ENCODE data around the gene NAAA. TPM values are rescaled to one million over a fixed set of nuclear protein-coding genes. Genes with fewer than 3 reads are reported as not detected.

NAAA gene
- total RNA-seq, 1 experiment from 2014 or later: 17.0 TPM

GRCh38 chr4:75898536-75898935 lies 42.3 kb downstream of the NAAA start:
- CTCF ChIA-PET: interaction anchor here (1.4 kb wide), 1 partner anchor 14 kb away, joined by 3 read pairs; no protein-coding TSS in a partner anchor
- DNase-seq (ENCODE audit: low read depth, low spot score): no peak

More at GRCh38 chr4:75898536-75898935, 42.3 kb downstream of the NAAA start:
- H3K4me1 ChIP-seq (ENCODE audit: control insufficient read depth in 1 of 2, insufficient read depth in 2 of 2, low read length in 2 of 2): no peaks in the 10 kb centered on the region
- H3K9me2 ChIP-seq (ENCODE audit: insufficient read depth): no peaks in the 10 kb centered on the region
- TF ChIP-seq EGR1 (IDR thresholded peaks at IDR 0.05; ENCODE audit: low read depth) (no peak), CTCF (IDR thresholded peaks at IDR 0.05 in 2 of 3, conservative IDR thresholded peaks at IDR 0.05 in 1 of 3; ENCODE audit: borderline replicate concordance in 1 of 3, insufficient read depth in 1 of 3, low read depth in 2 of 3, low read length in 2 of 3) (no peak), ELF1 (IDR thresholded peaks at IDR 0.05; ENCODE audit: borderline replicate concordance, low read depth) (no peak), JUND (IDR thresholded peaks at IDR 0.05) (no peak), RAD21 (IDR thresholded peaks at IDR 0.05; ENCODE audit: low read depth) (no peak), FOSL1 (IDR thresholded peaks at IDR 0.05; ENCODE audit: low read depth) (no peak), ZFX (IDR thresholded peaks at IDR 0.05) (no peak), ZNF274 (IDR thresholded peaks at IDR 0.05; ENCODE audit: low read depth, low read length) (no peak), EZH2phosphoT487 (IDR thresholded peaks at IDR 0.05; ENCODE audit: borderline replicate concordance) (no peak), REST (IDR thresholded peaks at IDR 0.05; ENCODE audit: low read depth) (no peak), SIN3A (IDR thresholded peaks at IDR 0.05; ENCODE audit: low read depth) (no peak), POLR2AphosphoS5 (IDR thresholded peaks at IDR 0.05; ENCODE audit: low read depth, low read length) (no peak), YY1 (IDR thresholded peaks at IDR 0.05; ENCODE audit: extremely low read depth, insufficient replicate concordance, low read depth, low read length) (no peak), CEBPB (IDR thresholded peaks at IDR 0.05; ENCODE audit: low read depth) (no peak), TCF7L2 (IDR thresholded peaks at IDR 0.05; ENCODE audit: borderline replicate concordance, extremely low read depth, insufficient read depth, insufficient read length) (no peak), POLR2A (IDR thresholded peaks at IDR 0.05; ENCODE audit: borderline replicate concordance, extremely low read depth, insufficient read depth, insufficient read length) (no peak), ATF3 (IDR thresholded peaks at IDR 0.05) (no peak), MAX (IDR thresholded peaks at IDR 0.05) (no peak), CBX3 (IDR thresholded peaks at IDR 0.05; ENCODE audit: low read depth) (no peak), SP1 (IDR thresholded peaks at IDR 0.05; ENCODE audit: low read depth) (no peak)
- H3K4me2 ChIP-seq (ENCODE audit: low read length): no peak overlapping the region
- H3K27me3 ChIP-seq (ENCODE audit: insufficient read depth, low read length): no peaks in the 10 kb centered on the region
- H3K36me3 ChIP-seq (ENCODE audit: control insufficient read depth in 1 of 2, insufficient read depth in 2 of 2, low read length in 2 of 2): no peaks in the 10 kb centered on the region
- no peak overlapping the region for H3K27ac ChIP-seq (ENCODE audit: low read depth, low read length)
- H3K4me3 ChIP-seq (replicated peaks in 1 of 2; ENCODE audit: low read depth in 1 of 2, low read length in 2 of 2): no peak overlapping the region
- H3K9me3 ChIP-seq (ENCODE audit: control insufficient read depth in 1 of 2, insufficient read depth in 1 of 2, low read depth in 1 of 2, low read length in 2 of 2): no peaks in the 10 kb centered on the region
- H3K79me2 ChIP-seq (ENCODE audit: insufficient read depth, low read length): no peaks in the 10 kb centered on the region
- H2AFZ ChIP-seq (ENCODE audit: low read depth, low read length, poor library complexity, severe bottlenecking): no peak overlapping the region
- H3K9ac ChIP-seq (ENCODE audit: low read length): no peak overlapping the region
- ATAC-seq: no peak
- intact Hi-C loops (cut with micrococcal nuclease): no loop called here
- BruUV-seq (replicated peaks): no TSS peak
- ChIA-PET POLR2A (no interaction called here), RAD21 (ENCODE audit: low non-redundant PET in 1 of 2, low total read pairs in 2 of 2, uncharacterized antibody in 2 of 2, unreplicated experiment in 2 of 2) (no interaction called here)
- no peaks in the 10 kb centered on the region for H4K20me1 ChIP-seq (ENCODE audit: insufficient read depth)

Measured in HCT116 (cell line).